Sigmoid colon (tissue), 7 donors: Measurements from ENCODE around the gene CNGB1. TPM values are rescaled to one million over a fixed set of nuclear protein-coding genes. Genes with fewer than 3 reads are reported as not detected.

ENCODE experiments used
- DNase-seq: peaks from one replicate; pipeline ENCODE4 v3.0.0-alpha.2; 2019
- H3K27ac ChIP-seq, 4 donors: fragments of 200-600 bp; sonication (generic); one replicate each; pipeline ENCODE4 v1.5.1; 2016 to 2019; ENCODE audit warnings: mild to moderate bottlenecking in 1 of 4
- H3K27me3 ChIP-seq, 3 donors: fragments of 200-600 bp; sonication (generic); one replicate each; pipeline ENCODE4 v1.5.1; 2019; ENCODE audit warnings: mild to moderate bottlenecking in 1 of 3
- H3K36me3 ChIP-seq, 4 donors: fragments of 200-600 bp; sonication (generic); one replicate each; pipeline ENCODE4 v1.5.1; 2016 to 2019
- H3K4me1 ChIP-seq, 4 donors: fragments of 200-600 bp; sonication (generic); one replicate each; pipeline ENCODE4 v1.5.1; 2017 to 2019
- H3K4me3 ChIP-seq, 4 donors: fragments of 200-600 bp; sonication (generic); one replicate each; pipeline ENCODE4 v1.5.1; 2017 to 2019; ENCODE audit warnings: mild to moderate bottlenecking in 2 of 4, moderate library complexity in 1 of 4
- H3K9me3 ChIP-seq, 4 donors: fragments of 200-600 bp in 3 of 4; sonication (generic) in 3 of 4; one replicate each; pipeline versions ENCODE4 v1.5.1 to v1.6.1; 2013 to 2019
- CTCF ChIP-seq, 4 experiments: fragments of 450-650 bp in 3 of 4; fragments of 200-600 bp in 1 of 4; IDR thresholded peaks; one replicate each; pipeline ENCODE4 v1.5.1; 2016 to 2019; ENCODE audit warnings: antibody characterized with exemption in 4 of 4, mild to moderate bottlenecking in 3 of 4, moderate library complexity in 2 of 4
- EP300 ChIP-seq, 4 donors: sonication (generic); formaldehyde crosslinking; IDR thresholded peaks; one replicate each; pipeline ENCODE4 v1.6.1; 2017; ENCODE audit warnings: antibody characterized with exemption in 4 of 4
- POLR2A ChIP-seq, 2 donors: fragments of 450-650 bp; IDR thresholded peaks; one replicate each; pipeline ENCODE4 v1.6.1; 2016; ENCODE audit warnings: antibody characterized with exemption in 2 of 2, mild to moderate bottlenecking in 2 of 2, moderate library complexity in 2 of 2
- POLR2AphosphoS5 ChIP-seq, 4 donors: sonication (generic); formaldehyde crosslinking; IDR thresholded peaks; one replicate each; pipeline ENCODE4 v1.6.1; 2017; ENCODE audit warnings: antibody characterized with exemption in 4 of 4
- WGBS, 2 donors: extraction: QIAGEN DNeasy Blood & Tissue Kit; methylation state at CpG; one replicate each; pipeline ENCODE4 v1.1.7; 2013; 5-methylcytosine and 5-hydroxymethylcytosine counted together
- intact Hi-C: fragments of 100-400 bp; cut with DNase I; formaldehyde crosslinking; loops from one replicate; pipeline ENCODE4 v1.15.1; 2023
- polyA plus RNA-seq, 3 donors: library from polyadenylated mRNA; stranded (reverse); fragments of 200-250 nt; gene quantifications; one replicate each; pipeline ENCODE4 v1.2.3, GENCODE V29; 2013
- total RNA-seq, 4 donors: library from RNA; depleted of rRNA; stranded (reverse); fragments of >200 nt; gene quantifications; one replicate each; pipeline ENCODE4 v1.1.0, GENCODE V29; 2016
- donor health status: healthy with polysubstance abuse.
- donor health status: Bipolar disorder and iron deficiency.
- donor health status: healthy.

Gene CNGB1
- total and polyA plus RNA-seq, 7 donors = 0.70 to 13.0 (median 1.4) TPM; not detected in 3

- Histone ChIP-seq H3K9me3 (no peaks in the 10 kb centered on the region), H3K4me1 (no peaks in the 10 kb centered on the region), H3K27ac (no peak overlapping the region), H3K4me3 (no peak overlapping the region), H3K36me3 (no peaks in the 10 kb centered on the region), H3K27me3 (no peaks in the 10 kb centered on the region)
- intact Hi-C loops = no loop called here
- no peak for TF ChIP-seq POLR2AphosphoS5 (IDR thresholded peaks at IDR 0.05)
- TF ChIP-seq CTCF (IDR thresholded peaks at IDR 0.05) = no peak
- TF ChIP-seq POLR2A (IDR thresholded peaks at IDR 0.05) = no peak
- TF ChIP-seq EP300 (IDR thresholded peaks at IDR 0.05) = no peak
- whole genome bisulfite sequencing, 2 donors = 58 to 74% methylated on average over 17 of the region's 17 CpGs
- no peak for DNase-seq
These were observed 54.0 kb downstream of the CNGB1 start for GRCh38 chr16:57916735-57917438.

GRCh38 chr16:57915811-57916488 is 55.0 kb downstream of the CNGB1 start:
- Histone ChIP-seq H3K27me3 (no peaks in the 10 kb centered on the region), H3K36me3 (no peaks in the 10 kb centered on the region), H3K4me1 (no peaks in the 10 kb centered on the region), H3K9me3 (no peaks in the 10 kb centered on the region), H3K27ac (no peak overlapping the region), H3K4me3 (no peak overlapping the region)
- DNase-seq = no peak
- WGBS, 2 donors = 64 to 68% methylated on average over 12 of the region's 12 CpGs
- intact Hi-C loops = no loop called here
- TF ChIP-seq POLR2A (IDR thresholded peaks at IDR 0.05) (no peak), POLR2AphosphoS5 (IDR thresholded peaks at IDR 0.05) (no peak), CTCF (IDR thresholded peaks at IDR 0.05) (no peak), EP300 (IDR thresholded peaks at IDR 0.05) (no peak)

GRCh38 chr16:57915267-57915666 is 55.7 kb downstream of the CNGB1 start:
- H3K36me3 ChIP-seq = no peaks in the 10 kb centered on the region
- intact Hi-C loops = no loop called here
- no peak for TF ChIP-seq POLR2A (IDR thresholded peaks at IDR 0.05)
- no peak for TF ChIP-seq POLR2AphosphoS5 (IDR thresholded peaks at IDR 0.05)
- H3K9me3 ChIP-seq = no peaks in the 10 kb centered on the region
- H3K27me3 ChIP-seq = no peaks in the 10 kb centered on the region
- no peak overlapping the region for H3K27ac ChIP-seq
- H3K4me3 ChIP-seq = no peak overlapping the region
- DNase-seq = no peak
- 63 to 73% methylated on average over 9 of the region's 9 CpGs for WGBS, 2 donors
- H3K4me1 ChIP-seq = no peaks in the 10 kb centered on the region

- 78 to 82% methylated on average over 9 of the region's 9 CpGs for WGBS, 2 donors
These were observed 56.4 kb downstream of the CNGB1 start for GRCh38 chr16:57914244-57915173.

GRCh38 chr16:57912529-57913260 is 58.2 kb downstream of the CNGB1 start:
- no peaks in the 10 kb centered on the region for H3K27me3 ChIP-seq
- no peak for DNase-seq
- no peaks in the 10 kb centered on the region for H3K9me3 ChIP-seq
- intact Hi-C loops = no loop called here
- H3K27ac ChIP-seq = no peak overlapping the region
- H3K36me3 ChIP-seq = no peaks in the 10 kb centered on the region
- WGBS, 2 donors = 79 to 80% methylated on average over 16 of the region's 16 CpGs
- no peak for TF ChIP-seq POLR2A (IDR thresholded peaks at IDR 0.05)
- TF ChIP-seq POLR2AphosphoS5 (IDR thresholded peaks at IDR 0.05) = no peak
- no peak for TF ChIP-seq CTCF (IDR thresholded peaks at IDR 0.05)
- no peak for TF ChIP-seq EP300 (IDR thresholded peaks at IDR 0.05)
- H3K4me1 ChIP-seq = no peaks in the 10 kb centered on the region
- H3K4me3 ChIP-seq = no peak overlapping the region

More at GRCh38 chr16:57914244-57915173, 56.4 kb downstream of the CNGB1 start:
- Histone ChIP-seq H3K4me1 (no peaks in the 10 kb centered on the region), H3K27me3 (no peaks in the 10 kb centered on the region), H3K4me3 (no peak overlapping the region), H3K36me3 (no peaks in the 10 kb centered on the region), H3K9me3 (no peaks in the 10 kb centered on the region), H3K27ac (no peak overlapping the region)
- intact Hi-C loops = no loop called here
- TF ChIP-seq EP300 (IDR thresholded peaks at IDR 0.05) = no peak
- DNase-seq = no peak
